HEK293 (cell line): ENCODE measurements around the gene IL16.

ENCODE experiments used
- CTCF ChIA-PET: fragments of 350-600 bp; formaldehyde crosslinking; extraction: SDS; loops from one replicate; lab custom pipeline; 2021; ENCODE audit warnings: antibody characterized with exemption; lab: Yijun Ruan, JAX
- POLR2A ChIA-PET: fragments of 300-600 bp; formaldehyde crosslinking; extraction: SDS; loops from one replicate; lab custom pipeline; 2020; ENCODE audit warnings: antibody characterized with exemption, inconsistent platforms; lab: Yijun Ruan, JAX
- H3K27ac ChIP-seq: fragments of 200-500 bp; sonication (Bioruptor generic); 2 replicates; pipeline ENCODE4 v1.5.1; 2014; ENCODE audit warnings: low read depth, low read length, control low read depth, inconsistent platforms; ENCODE audit errors: extremely low read depth
- H3K36me3 ChIP-seq, 2 experiments: fragments of 200-500 bp in 1 of 2; sonication (Bioruptor generic) in 1 of 2; 1 replicate in 1 of 2; 2 replicates in 1 of 2; pipeline ENCODE4 v1.5.1; 2014 to 2017; ENCODE audit warnings: inconsistent platforms in 2 of 2, low read length in 2 of 2; ENCODE audit not compliant: control insufficient read depth in 2 of 2, insufficient read depth in 1 of 2
- H3K4me1 ChIP-seq: fragments of 200-500 bp; sonication (Bioruptor generic); 2 replicates; pipeline ENCODE4 v1.5.1; 2014; ENCODE audit warnings: mild to moderate bottlenecking, low read length, inconsistent platforms; ENCODE audit not compliant: control insufficient read depth, insufficient read depth
- H3K4me3 ChIP-seq: 2 replicates; pipeline ENCODE4 v1.5.1; 2011; ENCODE audit warnings: low read depth, mild to moderate bottlenecking, control low read depth, low read length, moderate library complexity
- H3K9me3 ChIP-seq: fragments of 200-500 bp; sonication (Bioruptor generic); 2 replicates; pipeline ENCODE4 v1.5.1; 2014; ENCODE audit warnings: low read depth, low read length, inconsistent platforms; ENCODE audit not compliant: control insufficient read depth, insufficient read depth
- GLIS1 ChIP-seq: fragments of 450-650 bp; formaldehyde crosslinking; IDR thresholded peaks from 2 replicates; pipeline ENCODE4 v1.5.1; 2016; ENCODE audit warnings: missing biosample characterization, missing genetic modification characterization
- KLF16 ChIP-seq: fragments of 450-650 bp; formaldehyde crosslinking; IDR thresholded peaks from 2 replicates; pipeline ENCODE4 v1.5.1; 2017; ENCODE audit warnings: missing biosample characterization, missing genetic modification characterization
- MEIS1 ChIP-seq: sonication (generic); formaldehyde crosslinking; IDR thresholded peaks from 2 replicates; pipeline ENCODE4 v1.8.1; 2022; ENCODE audit warnings: missing genetic modification reagents, mild to moderate bottlenecking, borderline replicate concordance
- ZBTB1 ChIP-seq: fragments of 450-650 bp; formaldehyde crosslinking; IDR thresholded peaks from 2 replicates; pipeline ENCODE4 v1.5.1; 2016; ENCODE audit warnings: missing biosample characterization, missing genetic modification characterization
- ZEB2 ChIP-seq: fragments of 450-650 bp; formaldehyde crosslinking; IDR thresholded peaks from 2 replicates; pipeline ENCODE4 v1.5.1; 2016; ENCODE audit warnings: missing biosample characterization, missing genetic modification characterization
- ZNF112 ChIP-seq: fragments of 450-650 bp; formaldehyde crosslinking; IDR thresholded peaks from 2 replicates; pipeline ENCODE4 v1.5.0; 2017; ENCODE audit warnings: missing biosample characterization, missing genetic modification characterization
- ZNF274 ChIP-seq, 2 experiments: fragments of 200-500 bp in 1 of 2; fragments of 450-650 bp in 1 of 2; sonication (Bioruptor generic) in 1 of 2; formaldehyde crosslinking in 1 of 2; IDR thresholded peaks; 2 replicates each; pipeline versions ENCODE4 v1.5.1 to v1.6.1; 2014 to 2016; ENCODE audit warnings: borderline replicate concordance in 1 of 2, inconsistent platforms in 1 of 2, low read length in 1 of 2, missing biosample characterization in 1 of 2, missing genetic modification characterization in 1 of 2
- ZNF335 ChIP-seq: fragments of 450-650 bp; formaldehyde crosslinking; conservative IDR thresholded peaks from 2 replicates; pipeline ENCODE4 v1.5.1; 2016; ENCODE audit warnings: missing biosample characterization, missing genetic modification characterization
- ZNF350 ChIP-seq: fragments of 450-650 bp; formaldehyde crosslinking; IDR thresholded peaks from 2 replicates; pipeline ENCODE4 v1.5.0; 2017; ENCODE audit warnings: missing biosample characterization, mild to moderate bottlenecking, missing genetic modification characterization
- ZNF366 ChIP-seq: fragments of 450-650 bp; formaldehyde crosslinking; conservative IDR thresholded peaks from 2 replicates; pipeline ENCODE4 v1.5.1; 2016; ENCODE audit warnings: missing biosample characterization, missing genetic modification characterization
- ZNF391 ChIP-seq: fragments of 450-650 bp; formaldehyde crosslinking; IDR thresholded peaks from 2 replicates; pipeline ENCODE4 v1.5.1; 2016; ENCODE audit warnings: low read depth, missing biosample characterization, missing genetic modification characterization, borderline replicate concordance
- ZNF513 ChIP-seq: fragments of 450-650 bp; IDR thresholded peaks from 2 replicates; pipeline ENCODE4 v1.5.1; 2018; ENCODE audit warnings: missing biosample characterization, missing genetic modification characterization
- ZNF555 ChIP-seq: fragments of 450-650 bp; formaldehyde crosslinking; conservative IDR thresholded peaks from 2 replicates; pipeline ENCODE4 v1.5.1; 2017; ENCODE audit warnings: missing biosample characterization, mild to moderate bottlenecking, missing genetic modification characterization, inconsistent platforms
- ZNF558 ChIP-seq: fragments of 450-650 bp; formaldehyde crosslinking; IDR thresholded peaks from 2 replicates; pipeline ENCODE4 v1.5.1; 2016; ENCODE audit warnings: missing biosample characterization, missing genetic modification characterization
- ZNF571 ChIP-seq: fragments of 450-650 bp; formaldehyde crosslinking; IDR thresholded peaks from 2 replicates; pipeline ENCODE4 v1.5.0; 2017; ENCODE audit warnings: missing biosample characterization, missing genetic modification characterization
- ZNF596 ChIP-seq: fragments of 450-650 bp; IDR thresholded peaks from 2 replicates; pipeline ENCODE4 v1.5.0; 2018; ENCODE audit warnings: missing biosample characterization, mild to moderate bottlenecking, missing genetic modification characterization, moderate library complexity
- ZNF639 ChIP-seq: fragments of 450-650 bp; formaldehyde crosslinking; IDR thresholded peaks from 2 replicates; pipeline ENCODE4 v1.5.1; 2016; ENCODE audit warnings: missing biosample characterization, missing genetic modification characterization
- ZNF645 ChIP-seq: fragments of 450-650 bp; formaldehyde crosslinking; IDR thresholded peaks from 2 replicates; pipeline ENCODE4; 2016; ENCODE audit warnings: missing biosample characterization, missing genetic modification characterization
- TF ChIP-seq, protein P1 (sequence below): fragments of 450-650 bp; formaldehyde crosslinking; IDR thresholded peaks from 2 replicates; pipeline ENCODE4 v1.5.1; 2016; ENCODE audit warnings: missing biosample characterization, missing genetic modification characterization

Gene IL16

GRCh38 chr15:81323944-81324881 is 127.5 kb downstream of the IL16 start, which contains the start of gene STARD5 (continued):
- TF ChIP-seq ZNF112: no peak
- peak; percentile 72 for TF ChIP-seq ZNF335 (tag by site-specific recombination)
- TF ChIP-seq MEIS1 (CRISPR knock-in tag): no peak
- TF ChIP-seq ZEB2: no peak
- TF ChIP-seq ZNF645: no peak
- TF ChIP-seq ZNF274 (IDR thresholded peaks at IDR 0.05; ENCODE audit: low read length): no peak
- TF ChIP-seq ZNF274 (tag by site-specific recombination; IDR thresholded peaks at IDR 0.05; ENCODE audit: borderline replicate concordance): no peak
- TF ChIP-seq ZNF513: no peak
- TF ChIP-seq ZNF391 (tag by site-specific recombination): no peak
- TF ChIP-seq ZBTB1 (tag by site-specific recombination): no peak
- no peak for TF ChIP-seq ZNF366 (tag by site-specific recombination)
- TF ChIP-seq ZNF350 (tag by site-specific recombination): no peak
- no peak for TF ChIP-seq ZNF596 (tag by site-specific recombination)
- TF ChIP-seq ZNF571 (tag by site-specific recombination): no peak
- TF ChIP-seq, protein P1, sequence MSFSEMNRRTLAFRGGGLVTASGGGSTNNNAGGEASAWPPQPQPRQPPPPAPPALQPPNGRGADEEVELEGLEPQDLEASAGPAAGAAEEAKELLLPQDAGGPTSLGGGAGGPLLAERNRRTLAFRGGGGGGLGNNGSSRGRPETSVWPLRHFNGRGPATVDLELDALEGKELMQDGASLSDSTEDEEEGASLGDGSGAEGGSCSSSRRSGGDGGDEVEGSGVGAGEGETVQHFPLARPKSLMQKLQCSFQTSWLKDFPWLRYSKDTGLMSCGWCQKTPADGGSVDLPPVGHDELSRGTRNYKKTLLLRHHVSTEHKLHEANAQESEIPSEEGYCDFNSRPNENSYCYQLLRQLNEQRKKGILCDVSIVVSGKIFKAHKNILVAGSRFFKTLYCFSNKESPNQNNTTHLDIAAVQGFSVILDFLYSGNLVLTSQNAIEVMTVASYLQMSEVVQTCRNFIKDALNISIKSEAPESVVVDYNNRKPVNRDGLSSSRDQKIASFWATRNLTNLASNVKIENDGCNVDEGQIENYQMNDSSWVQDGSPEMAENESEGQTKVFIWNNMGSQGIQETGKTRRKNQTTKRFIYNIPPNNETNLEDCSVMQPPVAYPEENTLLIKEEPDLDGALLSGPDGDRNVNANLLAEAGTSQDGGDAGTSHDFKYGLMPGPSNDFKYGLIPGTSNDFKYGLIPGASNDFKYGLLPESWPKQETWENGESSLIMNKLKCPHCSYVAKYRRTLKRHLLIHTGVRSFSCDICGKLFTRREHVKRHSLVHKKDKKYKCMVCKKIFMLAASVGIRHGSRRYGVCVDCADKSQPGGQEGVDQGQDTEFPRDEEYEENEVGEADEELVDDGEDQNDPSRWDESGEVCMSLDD (tag by site-specific recombination): 0 out of 2 replicates have a peak, but pooled peaks have one; percentile 20
- no peak for TF ChIP-seq ZNF555 (tag by site-specific recombination)
- TF ChIP-seq, all 188 proteins: peak for 29

- no peaks in the 10 kb centered on the region for H3K4me1 ChIP-seq
- POLR2A ChIA-PET: interaction anchor here (0.6 kb wide), 1 partner anchor 336 kb away, joined by 4 read pairs; no protein-coding TSS in a partner anchor
- H3K27ac ChIP-seq: no peak overlapping the region
- H3K36me3 ChIP-seq: no peaks in the 10 kb centered on the region
- no peak for TF ChIP-seq ZNF558 (tag by site-specific recombination)
- TF ChIP-seq GLIS1 (tag by site-specific recombination): no peak
- no peak for TF ChIP-seq ZNF639
- no peak for TF ChIP-seq KLF16 (tag by site-specific recombination)
- no peaks in the 10 kb centered on the region for H3K9me3 ChIP-seq
- CTCF ChIA-PET: interaction anchor here (0.6 to 2.5 kb wide), 6 partner anchors 8 to 75 kb away, joined by 3 to 9 read pairs (median 5); no protein-coding TSS in a partner anchor
- H3K4me3 ChIP-seq: no peak overlapping the region
These were observed 130.0 kb downstream of the IL16 start for GRCh38 chr15:81326466-81327212.
